ENCODE results near the gene TMEM116. TPM values are rescaled to one million over a fixed set of nuclear protein-coding genes. Genes with fewer than 3 reads are reported as not detected.
"Not testable (repeated sequence)": the region's sequence is repeated elsewhere in the genome, so short reads cannot be mapped to it uniquely, and the experiment has no call there.

The TMEM116 gene
- total RNA-seq, 4 donors from 2014 or later, result 3.5 to 8.4 (median 7.5) TPM

GRCh38 chr12:111976291-111976690 lies 36.7 kb downstream of the TMEM116 start:
- no peak for TF ChIP-seq POLR2AphosphoS5 (IDR thresholded peaks at IDR 0.05)
- no peak for TF ChIP-seq EP300 (IDR thresholded peaks at IDR 0.05)
- H3K4me1 ChIP-seq, result no peaks in the 10 kb centered on the region
- intact Hi-C loops (cut with DNase I), result no loop called here
- peaks cover 0 to 1% (median under 1%) of the 10 kb centered on the region in 4 donors for H3K9me3 ChIP-seq
- peaks cover 0 to 6% (median 2%) of the 10 kb centered on the region in 4 donors for H3K36me3 ChIP-seq
- H3K4me3 ChIP-seq, result no peak overlapping the region
- H3K27me3 ChIP-seq, result no peaks in the 10 kb centered on the region
- no peak for DNase-seq (ENCODE audit: extremely low spot score)
- H3K27ac ChIP-seq (replicated peaks in 1 of 4), result no peak overlapping the region
- WGBS, result 94% methylated on average over 6 of the region's 6 CpGs

GRCh38 chr12:111975161-111975931 lies 37.6 kb downstream of the TMEM116 start:
- intact Hi-C loops (cut with DNase I), result no loop called here
- H3K4me3 ChIP-seq, result no peak overlapping the region
- H3K27me3 ChIP-seq, result no peaks in the 10 kb centered on the region
- TF ChIP-seq CTCF (IDR thresholded peaks at IDR 0.05) (no peak), POLR2A (IDR thresholded peaks at IDR 0.05; ENCODE audit: low read depth) (no peak), POLR2AphosphoS5 (IDR thresholded peaks at IDR 0.05) (no peak), EP300 (IDR thresholded peaks at IDR 0.05) (no peak)
- WGBS, result 90% methylated on average over 5 of the region's 5 CpGs
- peaks cover 0 to 6% (median 2%) of the 10 kb centered on the region in 4 donors for H3K36me3 ChIP-seq
- no peaks in the 10 kb centered on the region for H3K4me1 ChIP-seq
- H3K9me3 ChIP-seq, result peaks cover 0 to 10% (median 9%) of the 10 kb centered on the region in 4 donors
- H3K27ac ChIP-seq (replicated peaks in 1 of 4), result no peak overlapping the region
- no peak for DNase-seq (ENCODE audit: extremely low spot score)

- TF ChIP-seq POLR2A (IDR thresholded peaks at IDR 0.05; ENCODE audit: low read depth) (no peak), POLR2AphosphoS5 (IDR thresholded peaks at IDR 0.05) (no peak), CTCF (IDR thresholded peaks at IDR 0.05) (no peak), EP300 (IDR thresholded peaks at IDR 0.05) (no peak)
- no peaks in the 10 kb centered on the region for H3K27me3 ChIP-seq
- no peak overlapping the region for H3K27ac ChIP-seq (replicated peaks in 1 of 4)
- intact Hi-C loops (cut with DNase I), result no loop called here
- H3K4me3 ChIP-seq, result no peak overlapping the region
- H3K4me1 ChIP-seq, result no peaks in the 10 kb centered on the region
- peaks cover 0 to 6% (median 2%) of the 10 kb centered on the region in 4 donors for H3K36me3 ChIP-seq
- H3K9me3 ChIP-seq, result peaks cover 0 to 15% (median 11%) of the 10 kb centered on the region in 4 donors
- no peak for DNase-seq (ENCODE audit: extremely low spot score)
These were observed 41.2 kb downstream of the TMEM116 start for GRCh38 chr12:111971800-111972199.

GRCh38 chr12:111964935-111965334 lies 48.0 kb downstream of the TMEM116 start:
- intact Hi-C loops (cut with DNase I), result no loop called here
- Histone ChIP-seq H3K27ac (replicated peaks in 1 of 4) (no peak overlapping the region), H3K9me3 (peaks cover 0 to 5% (median under 1%) of the 10 kb centered on the region in 4 donors), H3K4me3 (no peak overlapping the region), H3K36me3 (peaks cover 0 to 12% (median 3%) of the 10 kb centered on the region in 4 donors), H3K4me1 (no peaks in the 10 kb centered on the region), H3K27me3 (no peaks in the 10 kb centered on the region)
- TF ChIP-seq POLR2AphosphoS5 (IDR thresholded peaks at IDR 0.05) (no peak), CTCF (IDR thresholded peaks at IDR 0.05) (no peak), EP300 (IDR thresholded peaks at IDR 0.05) (no peak), POLR2A (IDR thresholded peaks at IDR 0.05; ENCODE audit: low read depth) (no peak)
- 70% methylated on average over 1 of the region's 1 CpG for WGBS
- no peak for DNase-seq (ENCODE audit: extremely low spot score)

GRCh38 chr12:111959518-111959917 lies 53.4 kb downstream of the TMEM116 start:
- H3K9me3 ChIP-seq; H3K36me3 ChIP-seq; H3K27me3 ChIP-seq; H3K4me3 ChIP-seq; DNase-seq (ENCODE audit: extremely low spot score); H3K27ac ChIP-seq (replicated peaks in 1 of 4); H3K4me1 ChIP-seq; intact Hi-C loops (cut with DNase I): not testable (repeated sequence)
- WGBS, result 95% methylated on average over 2 of the region's 2 CpGs

GRCh38 chr12:111957224-111957623 lies 55.7 kb downstream of the TMEM116 start:
- intact Hi-C loops (cut with DNase I); H3K9me3 ChIP-seq; H3K27me3 ChIP-seq; H3K36me3 ChIP-seq; H3K4me3 ChIP-seq; H3K4me1 ChIP-seq; H3K27ac ChIP-seq (replicated peaks in 1 of 4); DNase-seq (ENCODE audit: extremely low spot score): not testable (repeated sequence)
- no CpG with 5 or more reads among the region's 31 CpGs for WGBS
